ENCODE results near the gene CAPN8. TPM values are rescaled to one million over a fixed set of nuclear protein-coding genes. Genes with fewer than 3 reads are reported as not detected.

The CAPN8 gene
- 1 to 10 TPM in 1 of 6 experiments, under 1 TPM in 1, not detected in 4; 0.35 to 1.1 TPM for total RNA-seq
- long read RNA-seq: 0 reads

- no peaks in the 10 kb centered on the region for H3K27me3 ChIP-seq
- no peak within 1 kb of the TSS for H3K4me3 ChIP-seq
- no peaks in the 10 kb centered on the region for H3K36me3 ChIP-seq
- H3K27ac ChIP-seq: no peak within 1 kb of the TSS
- WGBS (ENCODE audit: insufficient coverage, low coverage, low lambda C conversion rate, missing lambda C conversion rate): 73% methylated on average over 6 of the region's 6 CpGs
- H3K9me3 ChIP-seq: no peaks in the 10 kb centered on the region
- intact Hi-C loops (cut with DNase I): no loop called here
- DNase-seq (no peak), ATAC-seq (peak in 1 of 4 donors; percentile 31)
- TF ChIP-seq POLR2A (IDR thresholded peaks at IDR 0.05) (no peak), CTCF (IDR thresholded peaks at IDR 0.05) (no peak)
- no peaks in the 10 kb centered on the region for H3K4me1 ChIP-seq
Observed at GRCh38 chr1:223665592-223666312, at the start of gene CAPN8. TSS of gene CAPN8 (minus strand) at chr1:223665701. CDS start at chr1:223665646, 55 bp downstream.

- H3K27me3 ChIP-seq: no peaks in the 10 kb centered on the region
- H3K36me3 ChIP-seq: peaks cover 0 to 2% (median 0%) of the 10 kb centered on the region in 4 donors
- H3K9me3 ChIP-seq: no peaks in the 10 kb centered on the region
- TF ChIP-seq POLR2A (IDR thresholded peaks at IDR 0.05): no peak
- no peak for TF ChIP-seq CTCF (IDR thresholded peaks at IDR 0.05)
- peak in 1 of 4 donors; percentile 14 for ATAC-seq
- peaks cover 0 to 10% (median 0%) of the 10 kb centered on the region in 4 donors for H3K4me1 ChIP-seq
- WGBS (ENCODE audit: insufficient coverage, low coverage, low lambda C conversion rate, missing lambda C conversion rate): 67% methylated on average over 9 of the region's 9 CpGs
- peak overlapping the region in 1 of 3 donors; percentile 2 for H3K27ac ChIP-seq
- H3K4me3 ChIP-seq: no peak overlapping the region
- intact Hi-C loops (cut with DNase I): loop anchor here (5.0 kb wide), 1 partner anchor 32 kb away; no protein-coding TSS in a partner anchor
- no peak for DNase-seq
Observed at GRCh38 chr1:223714849-223715603, 49.5 kb upstream of the CAPN8 start.

GRCh38 chr1:223714421-223714724 is 48.9 kb upstream of the CAPN8 start:
- H3K27me3 ChIP-seq: no peaks in the 10 kb centered on the region
- no peaks in the 10 kb centered on the region for H3K9me3 ChIP-seq
- H3K4me3 ChIP-seq: no peak overlapping the region
- H3K36me3 ChIP-seq: peaks cover 0 to 2% (median 0%) of the 10 kb centered on the region in 4 donors
- 100% methylated on average over 2 of the region's 2 CpGs for WGBS (ENCODE audit: insufficient coverage, low coverage, low lambda C conversion rate, missing lambda C conversion rate)
- peak overlapping the region in 1 of 3 donors; percentile 2 for H3K27ac ChIP-seq
- ATAC-seq (no peak), DNase-seq (no peak)
- no peak for TF ChIP-seq POLR2A (IDR thresholded peaks at IDR 0.05)
- TF ChIP-seq CTCF (IDR thresholded peaks at IDR 0.05): no peak
- intact Hi-C loops (cut with DNase I): loop anchor here (5.0 kb wide), 1 partner anchor 33 kb away; no protein-coding TSS in a partner anchor
- peaks cover 0 to 5% (median 0%) of the 10 kb centered on the region in 4 donors for H3K4me1 ChIP-seq

GRCh38 chr1:223713546-223714420 is 48.3 kb upstream of the CAPN8 start:
- peaks cover 0 to 5% (median 0%) of the 10 kb centered on the region in 4 donors for H3K4me1 ChIP-seq
- ATAC-seq: no peak
- H3K36me3 ChIP-seq: peaks cover 0 to 2% (median 0%) of the 10 kb centered on the region in 4 donors
- intact Hi-C loops (cut with DNase I): loop anchor here (5.0 kb wide), 1 partner anchor 34 kb away; no protein-coding TSS in a partner anchor
- peak overlapping the region in 1 of 3 donors; percentile 94 for H3K27ac ChIP-seq
- DNase-seq: no peak
- 47% methylated on average over 5 of the region's 7 CpGs for WGBS (ENCODE audit: insufficient coverage, low coverage, low lambda C conversion rate, missing lambda C conversion rate)
- TF ChIP-seq CTCF (IDR thresholded peaks at IDR 0.05): no peak
- TF ChIP-seq POLR2A (IDR thresholded peaks at IDR 0.05): no peak
- peak overlapping the region; percentile 68 to 92 (median 71) for H3K4me3 ChIP-seq
- H3K27me3 ChIP-seq: no peaks in the 10 kb centered on the region
- H3K9me3 ChIP-seq: no peaks in the 10 kb centered on the region

Data from right lobe of liver (tissue), 6 donors.